UCSD-AML1 (cell line): Measurements from ENCODE around the gene FTO.
"Not testable (repeated sequence)": the region's sequence is repeated elsewhere in the genome, so short reads cannot be mapped to it uniquely, and the experiment has no call there.

ENCODE experiments used
- DNase-seq: peaks from one replicate; lab custom pipeline; 2025; ENCODE audit not compliant: unreplicated experiment; lab: John Stamatoyannopoulos, UW

The FTO gene

DNA sequence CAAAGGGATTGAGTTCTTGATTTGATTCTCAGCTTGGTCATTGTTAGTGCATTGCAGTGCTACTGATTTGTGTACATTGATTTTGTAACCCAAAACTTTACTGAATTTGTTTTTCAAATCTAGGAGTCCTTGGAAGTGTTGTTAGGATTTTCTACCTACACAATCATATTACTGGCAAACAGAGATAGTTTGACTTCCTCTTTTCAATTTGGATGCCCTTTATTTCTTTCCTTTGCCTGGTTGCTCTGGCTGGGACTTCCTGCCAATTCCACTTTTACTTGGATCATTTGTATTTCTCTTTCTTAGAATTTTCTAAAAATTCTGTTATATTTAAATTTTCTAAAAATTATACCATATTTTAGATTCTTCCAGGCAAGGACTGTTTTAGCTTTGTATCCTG, 151.1 kb downstream of the FTO start:
- DNase-seq, result no peak

DNA sequence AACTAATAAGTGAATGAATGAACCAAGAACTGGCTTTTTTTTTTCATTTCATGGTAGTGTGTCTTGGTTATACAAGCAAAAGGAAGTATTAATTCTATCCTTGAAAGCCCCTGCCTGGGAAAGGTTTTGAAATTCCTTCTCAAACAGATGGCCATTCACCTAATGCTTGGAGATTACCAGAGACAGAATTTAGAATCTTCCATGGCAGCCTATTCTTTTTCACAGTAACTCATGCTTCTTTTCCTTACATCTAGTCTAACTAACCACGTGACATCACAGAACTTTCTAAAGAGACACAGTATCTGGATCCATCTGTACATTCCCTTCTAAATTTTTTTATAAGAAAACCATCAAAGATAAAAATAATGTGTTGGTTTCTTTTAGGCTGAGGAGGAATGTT, 151.6 kb downstream of the FTO start:
- no peak for DNase-seq

DNA sequence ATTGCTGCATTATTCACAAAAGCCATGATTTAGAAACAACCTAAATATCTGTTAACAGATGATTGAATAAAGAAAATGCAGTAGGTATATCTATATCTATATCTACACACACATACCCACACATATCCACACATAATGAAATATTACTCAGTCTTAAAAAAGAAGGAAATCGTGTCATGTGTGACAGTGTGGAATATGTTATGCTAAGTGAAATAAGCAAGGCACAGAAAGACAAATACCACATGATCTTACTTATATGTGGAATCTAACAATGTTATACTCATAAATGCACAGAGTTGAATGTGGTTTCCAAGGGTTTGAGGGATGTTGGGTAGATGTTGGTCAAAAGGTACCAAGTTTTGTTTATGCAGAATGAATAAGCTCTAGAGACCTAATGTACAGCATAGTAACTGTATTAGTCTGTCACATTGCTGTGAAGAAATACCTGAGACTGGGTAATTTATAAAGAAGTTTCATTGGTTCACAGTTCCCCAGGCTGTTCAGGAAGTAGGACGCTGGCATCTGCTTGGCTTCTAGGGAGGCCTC, 156.1 kb downstream of the FTO start:
- DNase-seq, result no peak

DNA sequence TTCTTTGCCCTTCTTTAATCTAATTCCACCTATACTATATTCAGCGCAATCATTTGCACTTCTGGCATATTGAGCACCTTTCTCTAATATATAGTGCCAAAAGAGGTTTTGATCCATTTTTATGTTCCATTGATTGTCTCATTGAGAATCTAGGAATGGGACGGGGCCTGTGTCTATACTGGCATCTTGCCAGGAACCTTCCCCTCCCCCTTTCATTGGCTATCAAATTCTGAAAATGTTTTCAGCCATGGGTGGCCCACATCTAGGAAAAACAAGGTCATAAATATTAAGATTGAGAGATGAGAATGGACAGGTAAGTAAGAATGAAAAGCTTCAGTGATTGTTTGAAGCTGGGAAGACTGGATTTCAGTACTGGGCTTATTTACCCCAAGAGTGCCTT, 159.9 kb downstream of the FTO start:
- DNase-seq, result no peak

DNA sequence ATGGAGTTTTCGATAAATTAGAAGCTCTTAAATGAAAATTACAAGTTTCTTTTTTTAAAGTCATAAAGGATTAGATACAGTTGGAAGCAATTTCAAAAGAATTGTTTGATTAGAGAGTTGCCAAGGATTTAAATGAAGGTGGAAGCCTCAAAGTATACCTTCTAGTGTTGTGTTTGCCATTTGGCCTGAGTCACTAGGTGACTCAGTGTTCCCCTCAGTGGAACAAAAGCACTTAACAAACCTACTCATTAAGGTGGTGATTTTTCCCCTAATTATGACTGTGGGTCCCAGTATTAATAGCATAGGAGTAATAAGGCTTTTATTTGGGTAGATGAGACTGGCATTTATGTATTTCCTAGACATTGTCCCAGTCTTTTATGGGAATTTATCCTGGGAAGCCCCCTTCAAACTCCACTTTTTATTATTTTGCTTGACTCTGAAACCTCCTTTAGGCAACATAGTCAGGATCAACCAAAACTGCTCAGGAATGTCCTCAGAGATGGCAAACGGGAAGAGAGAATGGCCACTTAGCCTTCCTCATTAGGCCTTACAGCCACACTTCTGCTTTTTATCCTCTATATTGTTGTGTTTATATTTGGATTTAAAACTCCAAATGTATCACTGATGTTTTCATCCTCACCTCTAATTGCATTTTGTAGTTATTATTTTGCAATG, 161.0 kb downstream of the FTO start:
- no peak for DNase-seq

DNA sequence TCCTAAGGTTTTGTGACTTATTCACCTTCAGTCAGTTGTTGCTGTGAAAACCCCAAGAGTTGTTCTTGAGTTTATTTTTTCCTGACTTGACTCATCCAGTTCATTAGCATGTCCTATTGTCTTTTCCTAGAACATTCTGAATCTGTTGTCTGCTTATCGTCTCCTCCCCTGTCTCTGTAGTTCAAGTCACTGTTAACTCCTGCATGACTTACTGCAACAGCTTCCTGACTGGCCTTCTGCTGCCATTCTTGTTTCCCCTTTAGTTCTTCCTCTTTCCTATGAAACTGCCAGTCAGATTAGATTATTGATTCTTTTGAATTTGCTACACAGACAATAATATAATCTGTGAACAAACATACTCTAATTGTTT, 161.5 kb downstream of the FTO start:
- no peak for DNase-seq

DNA sequence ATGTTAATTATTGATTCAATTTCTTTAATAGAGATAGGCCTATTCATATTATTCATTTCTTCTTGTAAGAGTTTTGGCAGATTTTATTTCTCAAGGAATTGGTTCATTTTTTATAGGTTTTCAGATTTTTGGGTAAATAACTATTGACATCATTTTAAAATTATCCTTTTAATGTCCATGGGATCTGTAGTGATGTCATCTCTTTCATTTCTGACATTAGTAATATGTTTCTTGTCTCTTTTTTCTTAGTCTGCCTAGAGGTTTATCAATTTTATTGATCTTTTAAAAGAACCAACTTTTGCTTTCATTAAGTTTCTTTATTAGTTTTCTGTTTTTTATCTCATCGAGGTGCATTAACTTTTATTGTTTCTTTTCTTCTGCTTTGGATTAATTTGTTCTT, 162.6 kb downstream of the FTO start:
- DNase-seq, result no peak

DNA sequence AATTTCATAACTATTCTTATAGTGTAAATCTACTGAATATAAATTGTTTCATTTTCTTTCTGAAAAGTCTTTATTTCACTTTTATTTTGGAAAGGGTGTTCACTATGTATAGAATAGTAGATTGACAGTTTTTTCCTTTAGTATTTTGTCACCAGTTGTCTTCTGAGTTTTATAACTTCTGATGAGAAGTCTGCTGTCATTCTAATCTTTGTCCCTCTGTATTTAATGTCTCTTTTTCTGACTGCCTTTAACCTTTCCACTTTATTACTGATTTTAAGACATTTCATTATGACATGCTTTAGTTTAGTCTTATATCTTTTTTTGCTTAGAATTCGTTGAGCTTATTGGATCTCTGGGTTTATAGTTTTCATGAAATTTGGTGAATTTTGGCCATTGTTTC, 166.9 kb downstream of the FTO start:
- DNase-seq, result no peak

DNA sequence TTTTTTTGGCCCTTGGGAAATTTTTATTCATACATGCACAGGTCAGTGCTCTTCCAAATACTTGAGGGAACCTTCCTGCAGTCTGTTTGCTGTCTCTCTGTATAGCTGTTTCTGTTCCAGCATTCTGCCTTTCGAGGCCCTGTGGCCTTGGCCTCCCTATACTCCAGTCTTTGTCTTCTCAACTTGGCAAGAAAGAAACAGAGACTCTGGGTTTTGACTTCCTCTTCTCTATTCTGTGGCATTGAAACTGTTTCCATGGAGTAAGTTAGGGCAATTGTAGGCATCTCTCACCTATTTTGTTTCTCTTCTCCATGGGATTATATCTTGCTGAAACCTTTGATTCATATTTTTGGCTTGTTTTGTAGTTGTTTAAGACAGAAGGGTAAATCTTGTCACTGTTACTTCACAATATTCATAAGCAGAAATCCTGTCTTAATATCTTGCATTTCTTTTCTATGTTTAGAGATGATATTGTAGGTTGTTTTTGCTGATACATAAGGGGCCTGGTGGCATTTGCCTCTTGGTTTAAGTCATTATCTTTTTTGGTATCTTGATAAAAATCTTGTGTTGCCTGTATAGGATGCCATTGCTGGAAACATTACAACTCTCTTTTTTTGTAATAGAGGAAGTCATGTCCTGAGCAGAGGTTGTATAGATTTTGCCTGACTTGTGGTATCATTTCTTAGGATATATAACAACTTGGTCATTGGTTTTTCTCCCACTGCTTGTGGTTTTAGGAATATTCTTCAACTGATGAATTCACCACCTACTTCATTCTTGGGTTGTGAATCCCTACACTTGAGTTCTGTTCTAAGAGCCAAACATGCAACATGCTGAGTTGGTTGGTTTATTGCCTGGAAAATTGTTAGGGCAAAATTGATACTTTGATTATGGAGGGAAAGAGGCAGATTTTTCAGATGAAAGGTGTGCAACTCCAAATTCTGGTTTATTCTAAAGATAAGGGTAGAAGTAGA, 168.6 kb downstream of the FTO start:
- no peak for DNase-seq

DNA sequence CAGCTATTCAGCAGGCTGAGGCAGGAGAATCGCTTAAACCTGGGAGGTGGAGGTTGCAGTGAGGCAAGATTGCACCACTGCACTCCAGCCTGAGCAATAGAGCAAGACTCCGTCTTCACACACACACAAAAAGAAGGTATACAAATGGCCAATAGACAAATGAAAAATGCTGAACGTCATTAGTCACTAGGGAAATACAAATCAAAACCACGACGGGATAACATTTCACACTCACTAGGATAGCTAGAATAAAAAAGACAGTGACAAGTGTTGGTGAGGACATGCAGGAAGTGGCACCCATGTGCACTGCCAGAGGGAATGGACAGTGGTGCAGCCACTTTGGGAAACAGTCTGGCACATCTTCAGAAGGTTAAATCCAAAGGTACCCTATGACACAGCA, 172.9 kb downstream of the FTO start:
- DNase-seq, result no peak

DNA sequence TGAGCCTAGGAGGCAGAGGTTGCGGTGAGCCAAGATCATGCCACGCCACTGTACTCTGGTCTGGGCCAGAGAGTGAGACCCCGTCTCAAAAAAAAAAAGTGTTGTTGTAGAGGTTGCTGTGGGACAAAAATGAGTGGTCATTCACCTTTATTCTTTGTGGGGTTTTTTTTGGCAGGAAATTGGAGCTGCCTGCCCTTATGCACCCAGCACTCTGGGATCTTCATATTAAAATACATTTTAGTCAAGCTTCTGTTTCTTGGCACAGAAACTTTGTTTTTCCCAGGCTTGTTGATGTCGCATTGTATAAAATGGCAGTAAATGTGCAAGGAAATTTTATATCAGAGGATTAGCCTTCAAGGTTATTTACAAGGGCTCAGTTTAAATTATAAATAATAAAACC, 174.3 kb downstream of the FTO start:
- DNase-seq, result no peak

DNA sequence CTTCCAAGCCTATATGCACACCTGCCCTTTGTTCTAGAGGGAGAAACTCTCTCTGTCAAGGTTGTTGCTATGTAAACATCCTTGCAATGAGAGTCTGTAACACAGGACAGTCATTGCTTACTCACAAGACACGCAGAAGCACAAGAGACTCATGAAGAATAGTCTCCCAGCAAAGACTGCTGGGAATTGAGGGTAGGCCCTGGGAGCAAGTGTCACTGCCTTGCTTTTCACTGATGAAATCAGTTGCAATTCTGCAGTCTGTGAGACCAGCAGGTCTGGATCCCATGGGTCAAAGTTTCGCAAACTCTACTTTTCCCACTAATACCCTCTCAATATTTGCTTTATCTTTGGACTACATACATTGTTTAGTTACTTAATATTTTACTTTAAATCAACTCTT, 177.4 kb downstream of the FTO start:
- no peak for DNase-seq

DNA sequence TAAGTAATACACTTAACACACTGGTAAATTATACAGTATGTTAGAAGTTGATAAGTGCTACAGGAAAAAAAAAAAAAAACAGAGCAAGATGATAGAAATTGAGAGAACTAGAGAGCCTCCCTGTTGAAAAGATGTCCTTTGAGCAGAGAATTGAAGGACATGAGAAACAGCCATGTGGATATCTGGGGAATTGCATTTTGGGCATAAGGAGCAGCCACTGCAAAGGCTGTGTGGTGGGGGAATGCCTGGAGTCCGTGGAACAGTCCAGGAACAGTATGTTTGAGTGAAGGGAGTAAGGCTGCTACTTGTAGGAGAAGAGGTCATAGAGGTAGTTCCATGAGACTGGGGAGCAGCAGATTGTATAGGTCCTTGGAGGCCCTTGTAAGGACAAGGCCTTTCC, 178.4 kb downstream of the FTO start:
- no peak for DNase-seq

DNA sequence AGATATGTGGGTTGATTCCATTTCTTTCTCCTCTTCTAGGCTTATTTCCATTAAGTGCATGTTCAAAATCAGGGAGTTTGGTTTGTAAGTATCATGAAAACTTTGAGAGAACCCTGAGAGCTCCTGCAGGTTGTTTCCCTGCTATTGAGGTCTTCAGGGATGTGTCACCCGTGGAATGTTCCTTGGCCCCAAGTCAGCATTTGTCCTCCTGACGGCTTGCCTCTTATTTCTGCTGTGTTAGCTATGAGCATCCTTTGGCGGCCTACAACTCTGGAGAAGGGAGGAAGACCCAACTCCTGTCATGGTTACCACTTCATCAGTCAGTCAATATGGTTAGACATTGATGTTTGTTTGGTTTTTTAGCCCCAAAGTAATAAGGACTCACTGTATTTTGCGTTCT, 180.8 kb downstream of the FTO start:
- DNase-seq, result no peak

DNA sequence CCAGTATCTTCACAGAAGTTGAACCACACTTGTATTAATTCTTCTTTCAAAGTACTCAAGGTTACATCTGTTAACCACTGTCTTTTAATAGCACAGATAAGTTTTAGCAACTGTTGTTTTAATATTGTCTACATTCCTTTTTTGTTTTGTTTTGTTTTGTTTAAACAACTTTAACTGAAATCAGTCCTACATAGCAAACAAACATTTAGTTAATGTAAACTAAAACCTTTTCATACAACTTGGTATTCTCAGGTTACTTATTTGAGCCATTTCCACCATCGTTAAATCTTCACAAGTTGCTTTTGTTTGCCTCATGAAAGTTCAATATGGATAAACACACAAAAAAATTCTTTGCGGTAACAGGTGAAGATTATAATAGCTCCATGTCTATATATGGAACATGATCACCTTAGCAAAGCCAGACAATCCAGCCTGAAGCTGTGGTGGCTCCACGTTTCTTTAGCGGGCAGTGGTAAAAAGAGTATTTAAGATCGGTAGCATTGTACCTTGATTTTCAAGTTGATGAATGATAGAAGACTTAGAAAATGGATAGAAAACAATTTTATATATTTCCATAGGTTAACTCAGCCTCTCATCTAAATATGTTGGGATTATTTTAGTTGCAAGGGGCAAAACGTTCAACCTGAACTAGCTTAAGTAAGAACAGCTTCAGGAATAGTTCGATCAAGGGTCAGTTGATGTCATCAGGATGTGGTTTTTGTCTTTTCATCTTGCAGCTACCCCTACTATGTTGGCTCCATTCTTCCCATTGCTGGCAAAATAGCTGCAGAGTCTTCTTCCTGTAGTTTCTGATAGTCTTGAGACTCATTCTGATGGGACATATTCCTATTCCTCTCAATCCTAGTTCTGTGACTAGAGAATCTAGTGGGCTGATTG, 182.8 kb downstream of the FTO start:
- no peak for DNase-seq

DNA sequence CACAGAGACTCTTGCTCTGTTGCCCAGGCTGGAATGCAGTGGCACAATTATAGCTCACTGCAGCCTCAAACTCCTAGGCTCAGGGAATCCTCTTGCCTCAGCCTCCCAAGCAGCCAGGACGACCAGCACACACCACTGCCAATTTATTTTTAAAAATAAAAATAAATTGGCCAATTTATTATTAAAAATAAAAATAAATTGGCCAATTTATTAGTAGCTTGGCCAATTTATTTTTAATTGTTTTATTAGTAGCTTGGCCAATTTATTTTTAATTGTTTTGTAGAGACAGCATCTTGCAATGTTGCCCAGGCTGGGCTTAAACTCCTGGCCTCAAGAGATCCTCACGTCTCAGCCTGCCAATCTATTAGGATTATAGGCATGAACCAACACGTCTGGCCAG, 184.3 kb downstream of the FTO start:
- no peak for DNase-seq

DNA sequence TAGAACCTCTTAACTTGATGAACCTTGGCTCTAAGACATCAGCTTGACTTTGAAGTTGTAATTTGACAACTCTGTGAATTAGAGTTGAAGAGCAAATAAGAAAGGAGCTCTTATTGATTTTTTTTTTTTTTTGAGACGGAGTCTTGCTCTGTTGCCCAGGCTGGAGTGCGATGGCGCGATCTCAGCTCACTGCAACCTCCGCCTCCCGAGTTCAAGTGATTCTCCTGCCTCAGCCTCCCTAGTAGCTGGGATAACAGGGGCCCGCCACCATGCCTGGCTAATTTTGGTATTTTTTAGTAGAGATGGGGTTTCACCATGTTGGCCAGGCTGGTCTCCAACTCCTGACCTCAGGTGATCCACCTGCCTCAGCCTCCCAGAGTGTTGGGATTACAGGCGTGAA, 186.9 kb downstream of the FTO start:
- not testable (repeated sequence) for DNase-seq

DNA sequence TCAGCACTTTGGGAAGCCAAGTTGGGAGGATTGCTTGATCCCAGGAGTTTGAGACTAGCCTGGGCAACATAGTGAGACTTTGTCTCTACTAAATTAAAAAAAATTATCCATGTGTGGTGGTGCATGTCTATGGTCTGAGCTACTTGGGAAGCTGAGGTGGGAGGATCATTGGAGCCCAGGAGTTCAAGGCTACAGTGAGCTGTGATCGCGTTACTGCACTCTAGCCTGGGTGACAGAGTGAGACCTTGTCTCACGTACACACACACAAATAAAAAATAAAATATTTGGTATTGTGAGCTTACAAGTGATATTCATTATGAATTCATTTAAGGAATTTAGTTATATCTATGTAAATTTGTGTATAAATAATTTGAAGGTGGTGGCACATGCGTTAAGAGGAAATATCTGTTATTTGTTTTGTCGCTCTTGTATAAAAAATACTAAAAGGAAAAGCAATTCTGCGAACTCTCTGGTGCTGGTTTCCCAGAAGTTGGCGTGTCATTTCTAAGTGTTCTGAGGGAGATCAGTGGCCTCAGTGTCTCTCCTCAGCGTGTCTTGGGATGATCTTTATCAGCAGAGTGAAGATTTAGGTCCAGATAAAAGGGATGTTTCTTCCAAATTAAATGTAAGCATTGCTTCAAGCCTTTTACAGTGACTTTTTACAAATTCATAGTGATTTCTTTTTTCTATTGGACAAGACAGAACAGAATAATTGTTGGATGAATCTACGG, 187.6 kb downstream of the FTO start:
- no peak for DNase-seq

DNA sequence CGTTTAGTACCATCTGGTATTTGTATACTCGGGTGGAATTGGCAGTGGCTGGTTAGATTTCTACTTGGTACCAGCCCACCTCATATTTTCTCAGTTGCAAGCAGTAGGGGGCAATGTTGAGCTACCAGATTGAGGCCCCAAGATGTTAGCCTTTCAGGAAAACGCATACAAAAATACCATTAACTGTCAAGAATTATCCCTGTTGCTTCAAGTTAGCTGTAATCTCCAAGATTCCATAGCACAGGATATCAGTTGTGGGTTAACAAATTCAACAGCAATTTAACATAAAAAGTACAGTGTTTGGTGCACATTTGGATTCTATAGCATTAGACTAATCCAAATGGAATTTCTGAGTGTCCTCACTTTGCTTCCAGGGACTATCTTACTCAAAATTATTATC, 188.2 kb downstream of the FTO start:
- peak; percentile 21 for DNase-seq

DNA sequence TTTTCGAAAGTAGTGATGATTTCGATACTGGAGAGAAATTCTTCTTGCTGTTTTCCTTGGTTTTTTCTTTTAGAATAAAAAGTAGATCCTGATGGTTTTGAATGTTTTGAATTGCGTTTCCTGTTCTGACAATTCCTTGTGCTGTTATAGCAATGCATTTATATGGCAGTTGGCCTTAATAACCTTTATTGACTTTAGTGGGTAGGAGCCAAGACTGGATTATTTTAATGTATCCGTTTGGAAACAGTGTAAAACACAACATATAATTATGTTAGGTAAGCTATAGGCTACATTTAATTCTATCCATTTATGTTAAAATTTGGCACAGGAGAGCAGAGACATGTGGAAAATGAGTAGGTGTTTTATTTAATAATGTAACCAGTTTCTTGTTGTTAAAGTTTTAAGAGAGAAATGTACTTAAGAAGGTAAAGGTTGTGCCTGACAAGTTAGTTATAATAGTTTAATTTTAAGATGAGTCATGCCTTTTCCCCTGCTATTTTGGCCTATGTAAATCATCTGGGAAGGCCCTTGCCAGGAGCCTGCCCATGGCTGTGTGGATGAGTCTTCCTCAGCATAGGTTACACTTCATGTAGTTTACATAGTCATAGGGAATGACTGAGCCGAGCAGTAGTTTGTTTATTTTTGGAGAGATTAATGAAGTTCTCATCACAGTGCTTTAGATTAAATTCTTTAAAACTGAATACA, 189.9 kb downstream of the FTO start:
- no peak for DNase-seq
